ENCODE data around the gene ANO4. TPM values are rescaled to one million over a fixed set of nuclear protein-coding genes. Genes with fewer than 3 reads are reported as not detected.

Gene ANO4
- total and polyA plus RNA-seq, 2 donors (not counting 1 experiment from before 2014, with no cell fraction given) = not detected

DNA sequence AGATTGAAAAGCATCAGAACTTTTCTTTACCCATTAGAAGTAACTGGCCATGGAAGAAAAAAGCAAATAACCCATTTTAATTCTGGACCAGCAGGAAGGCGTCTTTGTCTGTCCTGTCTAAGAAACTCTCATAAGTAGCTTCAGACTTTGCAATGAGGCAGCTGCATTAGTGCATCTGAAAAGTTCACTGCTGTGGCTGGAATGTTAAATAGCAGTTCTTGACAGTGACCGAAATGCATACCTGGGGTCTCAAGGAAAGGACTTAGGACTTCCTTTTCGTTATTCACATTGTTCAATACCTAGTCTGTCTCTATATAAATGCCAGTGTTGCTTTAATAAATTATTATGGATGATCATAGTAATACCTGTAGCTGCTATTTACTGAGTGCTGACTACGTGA lies 125.9 kb downstream of the ANO4 start:
- Mint-ChIP-seq H3K27me3 (no peaks in the 10 kb centered on the region), H3K9me3 (ENCODE audit: insufficient read depth) (no peaks in the 10 kb centered on the region), H3K4me1 (no peaks in the 10 kb centered on the region), H3K4me3 (no peak overlapping the region), H3K27ac (no peak overlapping the region)
- Histone ChIP-seq H4K20me1 (ENCODE audit: control insufficient read depth, insufficient read depth, low read length, poor library complexity, severe bottlenecking) (no peaks in the 10 kb centered on the region), H3K9ac (ENCODE audit: low read length) (no peak overlapping the region), H3K36me3 (replicated peaks in 1 of 2; ENCODE audit: control extremely low read depth in 1 of 2, control insufficient read depth in 1 of 2, extremely low read depth in 1 of 2, insufficient read depth in 2 of 2, low read length in 1 of 2) (no peaks in the 10 kb centered on the region), H3K4me3 (ENCODE audit: control extremely low read depth in 1 of 5, extremely low read depth in 1 of 5, insufficient read depth in 1 of 5, low read depth in 2 of 5, low read length in 4 of 5) (no peak overlapping the region), H3K27ac (ENCODE audit: low read length in 2 of 2) (no peak overlapping the region), H2AFZ (ENCODE audit: insufficient read depth, low read depth, low read length, poor library complexity, severe bottlenecking) (no peak overlapping the region), H3K27me3 (replicated peaks in 1 of 4; ENCODE audit: control extremely low read depth in 1 of 4, control insufficient read depth in 3 of 4, insufficient read depth in 4 of 4, low read length in 3 of 4) (no peaks in the 10 kb centered on the region), H3K9me3 (ENCODE audit: control extremely low read depth in 1 of 3, control insufficient read depth in 2 of 3, insufficient read depth in 1 of 3, low read length in 2 of 3) (peaks cover 0 to 1% (median 0%) of the 10 kb centered on the region in 3 donors), H3K4me2 (replicated peaks; ENCODE audit: low read depth, low read length, poor library complexity, severe bottlenecking) (no peak overlapping the region), H3K79me2 (ENCODE audit: control insufficient read depth, insufficient read depth, low read length) (no peaks in the 10 kb centered on the region), H3K4me1 (ENCODE audit: control insufficient read depth in 2 of 2, insufficient read depth in 2 of 2, low read length in 2 of 2) (no peaks in the 10 kb centered on the region)
- TF ChIP-seq, protein P1, sequence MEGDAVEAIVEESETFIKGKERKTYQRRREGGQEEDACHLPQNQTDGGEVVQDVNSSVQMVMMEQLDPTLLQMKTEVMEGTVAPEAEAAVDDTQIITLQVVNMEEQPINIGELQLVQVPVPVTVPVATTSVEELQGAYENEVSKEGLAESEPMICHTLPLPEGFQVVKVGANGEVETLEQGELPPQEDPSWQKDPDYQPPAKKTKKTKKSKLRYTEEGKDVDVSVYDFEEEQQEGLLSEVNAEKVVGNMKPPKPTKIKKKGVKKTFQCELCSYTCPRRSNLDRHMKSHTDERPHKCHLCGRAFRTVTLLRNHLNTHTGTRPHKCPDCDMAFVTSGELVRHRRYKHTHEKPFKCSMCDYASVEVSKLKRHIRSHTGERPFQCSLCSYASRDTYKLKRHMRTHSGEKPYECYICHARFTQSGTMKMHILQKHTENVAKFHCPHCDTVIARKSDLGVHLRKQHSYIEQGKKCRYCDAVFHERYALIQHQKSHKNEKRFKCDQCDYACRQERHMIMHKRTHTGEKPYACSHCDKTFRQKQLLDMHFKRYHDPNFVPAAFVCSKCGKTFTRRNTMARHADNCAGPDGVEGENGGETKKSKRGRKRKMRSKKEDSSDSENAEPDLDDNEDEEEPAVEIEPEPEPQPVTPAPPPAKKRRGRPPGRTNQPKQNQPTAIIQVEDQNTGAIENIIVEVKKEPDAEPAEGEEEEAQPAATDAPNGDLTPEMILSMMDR (IDR thresholded peaks at IDR 0.05) = no peak
- TF ChIP-seq EZH2 (IDR thresholded peaks at IDR 0.05; ENCODE audit: borderline replicate concordance, insufficient read depth, low read depth, low read length, poor library complexity, severe bottlenecking) = no peak
- ChIA-PET CTCF (no interaction called here), POLR2A (no interaction called here)
- ATAC-seq (ENCODE audit: low read depth) = no peak
- WGBS (ENCODE audit: insufficient coverage) = 86% methylated on average over 1 of the region's 4 CpGs
- DNase-seq = no peak
- intact Hi-C loops (cut with micrococcal nuclease) = no loop called here

DNA sequence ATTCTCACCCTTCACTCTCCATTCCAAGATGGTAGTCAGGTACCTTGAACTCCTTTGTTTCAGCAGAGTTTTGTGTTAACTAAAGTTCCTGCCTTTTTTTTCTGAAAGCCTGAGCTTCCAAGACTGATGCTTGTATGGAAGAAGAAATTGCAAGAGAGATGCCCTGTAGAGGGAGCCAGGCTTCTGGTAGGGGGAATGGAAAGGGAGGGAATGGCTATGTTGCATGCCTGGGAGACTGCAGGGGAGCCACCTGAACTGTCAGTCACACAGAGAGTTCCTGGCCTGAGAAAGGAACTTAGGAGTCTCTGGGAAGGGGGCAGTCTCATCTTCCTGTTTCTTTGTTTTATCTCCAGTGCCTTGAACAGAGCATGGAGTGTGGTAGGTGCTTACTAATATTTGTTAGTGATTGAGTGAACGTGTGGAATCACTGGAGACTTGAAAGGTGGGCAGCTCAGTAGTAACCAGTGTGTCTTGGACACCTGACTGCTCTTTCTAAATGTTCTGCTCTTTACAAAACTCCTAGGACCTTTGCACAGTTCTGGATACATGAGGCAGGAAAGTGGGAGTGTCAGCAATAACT lies 132.2 kb downstream of the ANO4 start:
- Histone ChIP-seq H3K4me1 (ENCODE audit: control insufficient read depth in 2 of 2, insufficient read depth in 2 of 2, low read length in 2 of 2) (no peaks in the 10 kb centered on the region), H3K9ac (ENCODE audit: low read length) (no peak overlapping the region), H3K4me3 (ENCODE audit: control extremely low read depth in 1 of 5, extremely low read depth in 1 of 5, insufficient read depth in 1 of 5, low read depth in 2 of 5, low read length in 4 of 5) (no peak overlapping the region), H3K27ac (ENCODE audit: low read length in 2 of 2) (no peak overlapping the region), H3K27me3 (replicated peaks in 1 of 4; ENCODE audit: control extremely low read depth in 1 of 4, control insufficient read depth in 3 of 4, insufficient read depth in 4 of 4, low read length in 3 of 4) (no peaks in the 10 kb centered on the region), H3K36me3 (replicated peaks in 1 of 2; ENCODE audit: control extremely low read depth in 1 of 2, control insufficient read depth in 1 of 2, extremely low read depth in 1 of 2, insufficient read depth in 2 of 2, low read length in 1 of 2) (no peaks in the 10 kb centered on the region), H3K4me2 (replicated peaks; ENCODE audit: low read depth, low read length, poor library complexity, severe bottlenecking) (no peak overlapping the region), H3K79me2 (ENCODE audit: control insufficient read depth, insufficient read depth, low read length) (no peaks in the 10 kb centered on the region), H3K9me3 (ENCODE audit: control extremely low read depth in 1 of 3, control insufficient read depth in 2 of 3, insufficient read depth in 1 of 3, low read length in 2 of 3) (peaks cover 0 to 1% (median 0%) of the 10 kb centered on the region in 3 donors), H2AFZ (ENCODE audit: insufficient read depth, low read depth, low read length, poor library complexity, severe bottlenecking) (no peak overlapping the region), H4K20me1 (ENCODE audit: control insufficient read depth, insufficient read depth, low read length, poor library complexity, severe bottlenecking) (no peaks in the 10 kb centered on the region)
- CTCF ChIA-PET = no interaction called here
- no CpG with 5 or more reads among the region's 1 CpG for WGBS (ENCODE audit: insufficient coverage)
- H3K9me3 Mint-ChIP-seq (ENCODE audit: insufficient read depth) = no peaks in the 10 kb centered on the region
- H3K27me3 Mint-ChIP-seq = no peaks in the 10 kb centered on the region
- intact Hi-C loops (cut with micrococcal nuclease) = no loop called here
- DNase-seq (no peak), ATAC-seq (ENCODE audit: low read depth) (no peak)
- H3K4me3 Mint-ChIP-seq = no peak overlapping the region
- POLR2A ChIA-PET = no interaction called here
- TF ChIP-seq EZH2 (IDR thresholded peaks at IDR 0.05; ENCODE audit: borderline replicate concordance, insufficient read depth, low read depth, low read length, poor library complexity, severe bottlenecking) = no peak
- TF ChIP-seq, protein P1 (IDR thresholded peaks at IDR 0.05) = no peak
- no peak overlapping the region for H3K27ac Mint-ChIP-seq
- no peaks in the 10 kb centered on the region for H3K4me1 Mint-ChIP-seq

Measured in B cell (primary cell).